Common myeloid progenitor, CD34-positive (primary cell): ENCODE data around the gene ISG20L2.

ENCODE experiments used
- CTCF ChIA-PET: fragments of 350-600 bp; sonication (Branson Sonifier 250); formaldehyde crosslinking; loops from one replicate; lab custom pipeline; 2021; ENCODE audit warnings: antibody characterized with exemption; lab: Charles Lee
- POLR2A ChIA-PET: fragments of 350-600 bp; sonication (Branson Sonifier 250); formaldehyde crosslinking; loops from one replicate; lab custom pipeline; 2021; ENCODE audit warnings: antibody characterized with exemption; lab: Charles Lee
- DNase-seq, 3 donors: peaks; one replicate each; pipeline versions ENCODE4 v3.0.0 to v3.0.0-alpha.2; 2013
- H3K27ac ChIP-seq, 2 experiments: 1 replicate in 1 of 2; 2 replicates in 1 of 2; pipeline ENCODE4 v1.7.0; 2013; ENCODE audit warnings: inconsistent platforms in 2 of 2, low read length in 2 of 2, mild to moderate bottlenecking in 2 of 2, low read depth in 1 of 2, moderate library complexity in 1 of 2; ENCODE audit not compliant: severe bottlenecking in 2 of 2, insufficient read depth in 1 of 2, poor library complexity in 1 of 2
- H3K27me3 ChIP-seq, 5 experiments: replicated peaks in 2 of 5; 1 replicate in 3 of 5; 2 replicates in 2 of 5; pipeline versions ENCODE4 v1.6.1 to v1.7.0; 2013; ENCODE audit warnings: low read length in 4 of 5, mild to moderate bottlenecking in 2 of 5, moderate library complexity in 2 of 5, inconsistent platforms in 1 of 5; ENCODE audit not compliant: insufficient read depth in 5 of 5, control insufficient read depth in 4 of 5
- H3K36me3 ChIP-seq, 4 experiments: 1 replicate in 2 of 4; 2 replicates in 2 of 4; pipeline versions ENCODE4 v1.6.1 to v1.7.0; 2013; ENCODE audit warnings: low read length in 3 of 4, control low read depth in 1 of 4, mild to moderate bottlenecking in 1 of 4; ENCODE audit not compliant: control insufficient read depth in 4 of 4, insufficient read depth in 4 of 4
- H3K4me1 ChIP-seq, 4 experiments: 1 replicate in 3 of 4; 2 replicates in 1 of 4; pipeline versions ENCODE4 v1.6.1 to v1.7.1; 2013; ENCODE audit warnings: low read length in 3 of 4, mild to moderate bottlenecking in 3 of 4, control low read depth in 1 of 4, inconsistent platforms in 1 of 4, moderate library complexity in 1 of 4; ENCODE audit not compliant: control insufficient read depth in 4 of 4, insufficient read depth in 4 of 4; ENCODE audit errors: control extremely low read depth in 1 of 4
- H3K4me3 ChIP-seq, 7 experiments: 1 replicate in 4 of 7; 2 replicates in 3 of 7; pipeline versions ENCODE4 v1.5.1 to v1.7.0; 2013; ENCODE audit warnings: mild to moderate bottlenecking in 7 of 7, low read length in 6 of 7, moderate library complexity in 6 of 7, inconsistent platforms in 2 of 7, low read depth in 2 of 7, control low read depth in 1 of 7; ENCODE audit not compliant: insufficient read depth in 4 of 7, control insufficient read depth in 1 of 7; ENCODE audit errors: extremely low read depth in 1 of 7
- H3K9me3 ChIP-seq, 5 experiments: 1 replicate in 4 of 5; 2 replicates in 1 of 5; pipeline versions ENCODE4 v1.6.1 to v1.7.1; 2013; ENCODE audit warnings: low read length in 4 of 5, mild to moderate bottlenecking in 2 of 5, inconsistent platforms in 1 of 5, low read depth in 1 of 5, moderate library complexity in 1 of 5; ENCODE audit not compliant: control insufficient read depth in 4 of 5, insufficient read depth in 2 of 5; ENCODE audit errors: control extremely low read depth in 1 of 5
- WGBS: methylation state at CpG from one replicate; pipeline ENCODE4 v1.1.5; 2013; ENCODE audit not compliant: insufficient coverage; 5-methylcytosine and 5-hydroxymethylcytosine counted together

ISG20L2 gene

GRCh38 chr1:156677616-156678596 lies 50.7 kb downstream of the ISG20L2 start:
- CTCF ChIA-PET = interaction anchor here (1.0 to 24.9 kb wide), 14 partner anchors 11 to 107 kb away, joined by 3 to 393 read pairs (median 8); partner anchors contain the start of genes CRABP2, HAPLN2, ISG20L2 and METTL25B
- peak; percentile 67 to 73 (median 68) for DNase-seq
- Histone ChIP-seq H3K27me3 (peaks cover 0 to 88% (median 33%) of the 10 kb centered on the region in 5 experiments), H3K4me3 (peak overlapping the region in 2 of 7 experiments; percentile 20 to 24), H3K9me3 (no peaks in the 10 kb centered on the region), H3K27ac (no peak overlapping the region), H3K36me3 (no peaks in the 10 kb centered on the region), H3K4me1 (peaks cover 0 to 16% (median 12%) of the 10 kb centered on the region in 4 experiments)
- under 1% methylated on average over 14 of the region's 22 CpGs for WGBS
- POLR2A ChIA-PET = no interaction called here

GRCh38 chr1:156676820-156677615 lies 51.5 kb downstream of the ISG20L2 start, which contains the start of gene NES:
NES (minus strand) TSS chr1:156677407; CDS start chr1:156677264, 143 bp downstream.
- Histone ChIP-seq H3K36me3 (no peaks in the 10 kb centered on the region), H3K9me3 (no peaks in the 10 kb centered on the region), H3K27ac (no peak within 1 kb of the TSS), H3K4me1 (peaks cover 0 to 16% (median 12%) of the 10 kb centered on the region in 4 experiments), H3K4me3 (peak within 1 kb of the TSS in 3 of 7 experiments; percentile 4 to 24 (median 20)), H3K27me3 (peaks cover 0 to 97% (median 30%) of the 10 kb centered on the region in 5 experiments)
- WGBS = 2% methylated on average over 62 of the region's 70 CpGs
- CTCF ChIA-PET = interaction anchor here (0.8 to 24.9 kb wide), 14 partner anchors 12 to 106 kb away, joined by 3 to 393 read pairs (median 6); partner anchors contain the start of genes CRABP2, ISG20L2 and METTL25B
- POLR2A ChIA-PET = no interaction called here
- DNase-seq = peak in 1 of 3 donors; percentile 17

GRCh38 chr1:156676114-156676819 lies 52.3 kb downstream of the ISG20L2 start:
- Histone ChIP-seq H3K27ac (no peak overlapping the region), H3K4me3 (peak overlapping the region in 1 of 7 experiments; percentile 4), H3K27me3 (peaks cover 0 to 93% (median 26%) of the 10 kb centered on the region in 5 experiments), H3K9me3 (no peaks in the 10 kb centered on the region), H3K36me3 (no peaks in the 10 kb centered on the region), H3K4me1 (peaks cover 0 to 16% (median 12%) of the 10 kb centered on the region in 4 experiments)
- POLR2A ChIA-PET = interaction anchor here (0.6 to 1.1 kb wide), 3 partner anchors 15 to 282 kb away, joined by 3 to 6 read pairs (median 4); no protein-coding TSS in a partner anchor
- CTCF ChIA-PET = interaction anchor here (0.8 to 24.9 kb wide), 10 partner anchors 13 to 59 kb away, joined by 3 to 393 read pairs (median 15); partner anchors contain the start of genes CRABP2, ISG20L2 and METTL25B
- no peak for DNase-seq
- WGBS = 28% methylated on average over 47 of the region's 49 CpGs

DNA sequence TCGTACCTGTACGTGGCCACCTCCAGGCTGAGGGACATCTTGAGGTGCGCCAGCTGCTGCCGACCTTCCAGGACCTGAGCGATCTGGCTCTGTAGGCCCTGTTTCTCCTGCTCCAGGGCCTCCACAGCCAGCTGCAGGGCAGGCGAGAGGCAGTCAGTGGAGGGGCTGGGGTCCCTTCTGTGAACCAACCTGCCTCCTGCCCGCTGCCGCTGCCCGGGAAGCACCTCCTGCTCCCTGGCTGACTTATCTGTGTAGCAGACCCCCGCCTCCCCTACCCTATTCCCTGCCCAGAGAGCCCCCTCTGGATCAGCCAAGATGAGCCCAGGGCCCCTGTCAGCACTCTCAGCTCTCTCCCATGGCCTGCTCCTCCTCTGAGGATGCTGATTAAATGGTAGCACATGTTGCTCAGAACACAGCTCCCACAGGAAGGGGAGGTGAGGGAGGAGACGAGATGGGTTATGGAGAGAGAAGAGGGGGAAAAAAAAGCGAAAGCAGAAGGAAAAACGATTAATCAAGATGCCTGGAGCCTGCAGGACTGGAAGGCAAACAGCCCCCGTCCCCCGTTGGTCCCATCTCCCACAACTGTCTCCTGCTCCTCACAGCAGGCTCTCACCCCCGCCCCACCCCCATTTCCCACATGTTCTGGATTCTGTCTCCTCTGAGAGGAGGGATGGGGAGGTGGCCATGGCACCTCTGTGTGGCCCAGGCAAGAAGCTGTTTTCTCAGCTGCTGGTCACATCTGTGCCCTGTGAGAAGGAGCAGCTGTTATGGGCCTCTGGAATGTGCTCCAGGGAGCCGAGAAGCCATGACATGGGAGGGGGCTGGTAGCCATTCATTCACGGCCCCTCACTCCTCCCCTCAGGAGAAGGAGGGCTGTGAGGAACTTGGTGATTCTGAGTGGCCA lies 53.1 kb downstream of the ISG20L2 start:
- POLR2A ChIA-PET = interaction anchor here (0.6 to 1.1 kb wide), 3 partner anchors 15 to 282 kb away, joined by 3 to 6 read pairs (median 4); no protein-coding TSS in a partner anchor
- Histone ChIP-seq H3K4me3 (no peak overlapping the region), H3K4me1 (peaks cover 0 to 16% (median 12%) of the 10 kb centered on the region in 4 experiments), H3K9me3 (no peaks in the 10 kb centered on the region), H3K27ac (no peak overlapping the region), H3K27me3 (peaks cover 0 to 91% (median 29%) of the 10 kb centered on the region in 5 experiments), H3K36me3 (no peaks in the 10 kb centered on the region)
- 75% methylated on average over 10 of the region's 18 CpGs for WGBS
- no peak for DNase-seq
- CTCF ChIA-PET = interaction anchor here (1.4 to 24.9 kb wide), 9 partner anchors 13 to 50 kb away, joined by 3 to 393 read pairs (median 17); partner anchors contain the start of genes CRABP2, ISG20L2 and METTL25B

- Histone ChIP-seq H3K9me3 (no peaks in the 10 kb centered on the region), H3K4me1 (peaks cover 0 to 16% (median 12%) of the 10 kb centered on the region in 4 experiments), H3K36me3 (no peaks in the 10 kb centered on the region), H3K4me3 (no peak overlapping the region), H3K27ac (no peak overlapping the region), H3K27me3 (peaks cover 0 to 72% (median 24%) of the 10 kb centered on the region in 5 experiments)
- 90% methylated on average over 7 of the region's 8 CpGs for WGBS
- peak in 2 of 3 donors; percentile 13 to 16 for DNase-seq
- ChIA-PET CTCF (interaction anchor here (1.0 to 24.9 kb wide), 8 partner anchors 9 to 48 kb away, joined by 3 to 351 read pairs (median 3); no protein-coding TSS in a partner anchor), POLR2A (interaction anchor here (0.6 kb wide), 1 partner anchor 143 kb away, joined by 3 read pairs; the partner anchor contains the start of gene SH2D2A)
Measured at GRCh38 chr1:156673387-156674121, 55.0 kb downstream of the ISG20L2 start.
